ENCODE data around the gene RIMBP3C.
"Not testable (repeated sequence)": the region's sequence is repeated elsewhere in the genome, so short reads cannot be mapped to it uniquely, and the experiment has no call there.

RIMBP3C gene

DNA sequence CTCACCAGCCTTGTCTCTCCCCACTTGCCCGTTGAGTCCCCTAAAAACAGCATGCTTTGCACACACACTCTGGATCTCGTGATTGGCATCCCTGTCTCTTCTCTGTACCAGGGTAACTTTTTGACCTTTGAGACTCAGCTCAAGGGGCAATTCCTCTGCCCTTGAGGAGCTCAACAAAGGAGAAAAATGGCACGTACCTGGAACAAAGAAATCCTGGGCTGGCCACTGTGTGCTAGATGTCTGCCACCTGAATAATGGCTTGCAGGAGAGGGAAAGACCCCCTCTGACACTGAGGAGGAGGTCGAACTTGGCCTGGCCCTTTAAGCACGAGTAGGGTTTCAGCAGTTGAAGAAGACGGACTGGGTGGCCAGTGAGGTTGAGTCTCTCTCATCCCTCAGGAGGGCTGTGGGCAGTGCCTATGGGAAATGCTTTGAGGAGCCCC lies 22.1 kb upstream of the RIMBP3C start:
- DNase-seq (ENCODE audit: low read depth) = no peak

DNA sequence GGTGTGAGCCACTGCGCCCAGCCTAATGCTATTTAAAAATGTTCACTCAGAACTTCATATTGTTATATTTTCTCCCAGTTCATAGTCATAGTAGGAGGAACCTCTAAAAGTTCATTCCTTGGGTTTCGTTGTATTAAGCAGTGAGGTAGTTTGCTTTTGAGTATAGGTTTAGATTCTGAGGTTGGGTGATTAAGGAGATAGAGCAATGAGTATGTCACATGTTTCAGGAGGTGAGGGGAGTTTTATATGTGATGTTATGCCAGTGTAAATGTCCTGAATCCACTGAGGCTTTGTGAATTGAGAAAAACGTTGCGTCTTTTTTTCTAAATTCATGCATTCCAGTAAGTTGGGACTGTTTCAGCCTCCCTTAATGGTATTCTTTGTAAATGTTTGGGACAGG lies 20.4 kb upstream of the RIMBP3C start:
- DNase-seq (ENCODE audit: low read depth) = no peak

DNA sequence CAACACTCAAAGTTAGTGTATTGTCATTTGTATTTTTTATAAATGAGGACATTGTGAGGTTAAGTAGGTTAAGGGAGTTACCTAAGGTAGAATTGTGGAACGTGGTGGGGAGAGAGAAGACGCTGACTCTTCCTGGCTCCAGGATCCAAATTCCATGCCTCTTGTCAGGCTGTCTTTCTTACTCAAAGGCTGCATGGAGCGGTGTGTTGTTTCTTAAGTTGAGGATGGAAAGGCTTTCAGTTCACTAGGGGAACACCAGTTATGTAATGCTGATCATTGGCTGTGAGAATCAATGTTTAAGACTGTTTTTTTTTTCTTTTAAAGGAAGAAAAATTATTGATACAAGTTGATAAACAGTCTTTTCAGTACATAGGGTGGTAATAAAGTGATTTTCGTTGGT lies 19.1 kb upstream of the RIMBP3C start:
- DNase-seq (ENCODE audit: low read depth) = no peak

DNA sequence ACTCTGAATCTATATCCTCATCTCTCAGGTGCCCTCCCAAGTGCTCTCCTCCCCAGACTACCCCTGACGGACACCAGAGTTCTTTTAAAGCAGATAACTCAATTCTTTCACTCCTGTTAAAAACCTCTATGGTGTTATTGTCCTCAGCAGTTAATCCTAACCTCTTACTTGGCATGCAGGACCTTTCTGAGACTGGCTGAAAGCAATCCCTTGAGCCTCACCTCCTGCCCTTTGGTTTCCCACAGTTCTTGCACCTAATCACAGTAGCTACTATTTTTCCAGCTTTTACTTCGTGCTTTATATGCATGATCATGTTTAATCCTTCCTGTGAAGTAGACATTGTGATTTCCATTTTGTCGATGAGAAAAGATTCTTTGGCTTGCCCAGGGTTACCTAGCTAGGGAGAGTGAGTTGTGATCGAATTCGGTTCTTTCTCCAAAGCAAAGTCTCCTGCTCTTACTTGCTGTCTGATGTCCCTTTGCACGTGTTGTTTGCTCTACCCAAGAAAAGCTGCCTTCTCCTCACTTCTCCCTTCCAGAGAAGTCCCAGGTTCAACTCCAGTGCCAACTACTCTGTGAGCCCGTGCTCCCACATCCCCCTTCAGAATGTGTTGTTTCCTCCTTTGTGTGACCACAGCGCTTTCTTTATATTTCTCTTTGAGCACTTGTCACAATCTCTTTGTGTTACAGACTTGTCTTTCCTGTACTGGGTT lies 18.4 kb upstream of the RIMBP3C start:
- DNase-seq (ENCODE audit: low read depth) = no peak

DNA sequence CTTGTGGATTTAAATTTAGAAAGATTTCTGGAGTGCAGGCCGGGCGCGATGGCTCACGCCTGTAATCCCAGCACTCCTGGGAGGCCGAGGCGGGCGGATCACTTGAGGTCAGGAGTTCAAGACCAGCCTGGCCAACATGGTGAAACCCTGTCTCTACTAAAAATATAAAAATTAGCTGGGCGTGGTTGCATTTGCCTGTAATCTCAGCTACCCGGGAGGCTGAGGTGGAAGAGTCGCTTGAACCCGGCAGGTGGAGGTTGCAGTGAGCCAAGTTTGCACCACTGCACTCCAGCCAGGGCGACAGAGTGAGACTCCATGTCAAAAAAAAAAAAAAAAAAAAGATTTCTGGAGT lies 17.8 kb upstream of the RIMBP3C start:
- not testable (repeated sequence) for DNase-seq (ENCODE audit: low read depth)

DNA sequence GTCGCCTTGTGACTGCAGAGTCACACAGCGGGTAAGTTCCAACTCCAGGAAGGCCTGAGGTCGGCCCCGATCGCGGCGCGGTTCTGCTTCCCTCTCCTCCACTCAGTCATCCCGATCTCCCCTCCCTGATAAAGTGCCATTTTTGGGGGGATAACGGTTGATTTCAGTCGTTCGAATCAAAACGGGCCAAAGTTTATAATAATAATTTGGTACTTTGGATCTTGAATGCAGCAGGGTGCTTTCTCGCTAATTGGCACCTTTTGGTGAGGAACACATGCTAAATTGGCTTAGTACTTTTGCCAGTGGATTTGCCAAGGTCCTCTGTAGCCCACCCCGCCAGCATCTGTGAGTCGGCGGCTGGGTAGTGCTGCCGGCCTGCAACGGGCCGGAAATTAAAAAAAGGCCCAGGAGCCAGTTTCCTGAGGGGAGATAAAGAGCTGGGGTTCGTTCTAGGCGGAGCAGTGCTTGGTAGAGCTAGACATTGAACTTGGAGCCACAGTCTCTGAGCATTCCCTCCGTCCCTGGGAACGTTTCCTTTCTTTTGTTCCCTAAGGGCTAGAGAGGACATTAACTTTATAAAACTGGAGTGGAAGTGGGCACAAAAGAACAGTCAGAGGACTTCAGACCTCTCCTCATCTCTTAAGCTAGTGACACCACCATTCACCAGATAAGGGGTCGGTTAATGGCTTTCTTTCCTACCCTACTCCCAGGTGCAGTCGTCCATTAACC lies 17.2 kb upstream of the RIMBP3C start:
- no peak for DNase-seq (ENCODE audit: low read depth)

DNA sequence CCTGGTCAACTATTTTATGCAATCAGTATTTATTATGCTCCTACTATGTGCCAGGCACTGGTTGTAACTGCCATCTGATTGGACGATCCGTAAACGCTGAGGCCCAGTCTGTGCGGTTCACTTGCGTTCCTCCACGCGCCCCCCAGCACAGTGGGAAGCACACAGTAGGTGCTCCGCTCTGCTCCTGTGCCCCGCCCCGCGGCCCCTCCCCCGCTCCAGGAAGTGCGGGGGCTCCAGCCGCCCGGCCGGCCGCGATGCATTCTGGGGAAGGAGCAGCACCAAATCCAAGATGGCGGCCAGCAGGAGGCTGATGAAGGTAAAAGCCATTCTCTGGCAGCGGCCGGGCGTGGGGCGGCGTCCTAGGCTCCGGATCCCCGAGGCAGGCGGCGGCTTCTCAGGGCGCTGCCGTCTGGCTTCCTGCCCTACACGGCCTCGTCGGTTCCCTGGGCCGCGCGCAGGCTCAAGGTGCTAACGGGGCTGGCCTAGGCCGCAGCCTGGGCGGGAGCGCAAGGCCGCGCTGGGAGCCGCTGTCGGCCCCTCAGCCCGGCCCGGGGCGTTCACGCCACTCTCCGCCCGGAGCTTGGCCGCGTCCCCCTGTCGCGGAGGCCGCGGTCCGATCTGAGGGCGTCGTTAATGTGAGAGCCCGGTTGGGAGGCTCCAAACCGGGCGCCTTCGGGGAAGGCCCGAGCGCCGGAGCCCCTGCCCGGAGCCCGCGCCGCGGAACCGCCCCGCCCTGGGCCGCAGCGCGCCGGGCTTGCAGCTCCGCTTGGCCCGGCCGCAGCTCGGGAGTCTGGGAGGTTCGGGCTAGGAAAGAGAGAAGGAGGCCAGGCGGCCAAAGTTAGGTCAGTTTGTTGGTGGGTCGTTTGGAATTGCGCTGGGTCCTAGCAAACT lies 16.4 kb upstream of the RIMBP3C start, which contains the start of gene UBE2L3:
UBE2L3 (plus strand) TSS at position 259 of the 891 bp plus-strand sequence; CDS start at position 290, 31 bp downstream.
- no peak for DNase-seq (ENCODE audit: low read depth)

DNA sequence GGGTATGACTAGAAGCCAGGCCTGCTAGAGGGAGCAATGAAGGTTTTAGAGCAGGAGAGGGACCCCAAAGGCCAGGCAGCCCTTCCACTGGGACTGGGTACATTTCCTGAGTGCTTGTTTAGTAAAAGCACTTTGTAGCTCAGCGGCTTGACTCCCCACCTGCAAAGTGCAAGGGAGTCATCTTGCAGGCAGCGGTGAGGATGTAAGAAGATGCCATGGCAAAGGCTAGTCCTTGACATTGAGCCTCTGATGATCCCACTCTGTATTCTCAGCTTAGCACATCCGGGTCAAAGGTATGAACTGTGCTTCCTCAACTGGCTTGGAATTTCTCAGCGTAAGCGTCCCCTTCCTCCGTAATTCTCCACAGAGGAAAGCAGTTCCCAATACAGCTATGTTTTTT lies 13.2 kb upstream of the RIMBP3C start:
- no peak for DNase-seq (ENCODE audit: low read depth)

DNA sequence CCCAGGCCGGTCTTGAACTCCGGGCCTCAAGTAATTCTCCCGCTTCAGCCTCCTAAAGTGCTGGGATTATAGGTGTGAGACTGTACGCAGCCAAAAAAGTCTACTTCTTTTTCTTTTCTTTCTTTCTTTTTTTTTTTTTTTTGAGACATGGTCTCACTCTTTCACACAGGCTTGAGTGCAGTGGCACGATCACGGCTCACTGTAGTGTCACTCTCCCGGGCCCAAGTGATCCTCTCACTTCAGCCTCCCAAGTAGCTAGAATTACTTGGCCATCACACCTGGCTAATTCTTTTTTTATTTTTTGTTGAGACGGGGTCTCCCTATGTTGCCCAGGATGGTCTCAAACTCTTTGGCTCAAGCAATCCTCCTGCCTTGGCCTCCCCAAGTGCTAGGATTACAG lies 12.7 kb upstream of the RIMBP3C start:
- DNase-seq (ENCODE audit: low read depth) = no peak

DNA sequence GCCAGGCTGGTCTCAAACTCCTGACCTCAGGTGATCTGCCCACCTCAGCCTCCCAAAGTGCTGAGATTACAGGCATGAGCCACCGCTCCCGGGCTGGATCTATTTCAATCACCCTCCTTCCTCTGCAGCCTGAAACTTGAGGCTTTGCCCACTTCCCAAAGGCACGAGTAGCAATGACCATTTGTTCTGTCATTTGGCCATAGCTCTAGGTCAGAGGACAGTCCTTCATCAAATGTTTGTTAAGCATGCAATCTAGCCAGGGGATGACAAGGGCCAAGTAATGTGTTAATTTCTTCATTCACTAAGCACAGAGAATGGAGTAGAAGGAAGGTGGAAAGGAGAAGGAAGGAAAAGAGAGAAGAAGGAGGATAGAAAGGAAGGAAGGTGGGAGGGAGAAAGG lies 9.4 kb upstream of the RIMBP3C start:
- not testable (repeated sequence) for DNase-seq (ENCODE audit: low read depth)

DNA sequence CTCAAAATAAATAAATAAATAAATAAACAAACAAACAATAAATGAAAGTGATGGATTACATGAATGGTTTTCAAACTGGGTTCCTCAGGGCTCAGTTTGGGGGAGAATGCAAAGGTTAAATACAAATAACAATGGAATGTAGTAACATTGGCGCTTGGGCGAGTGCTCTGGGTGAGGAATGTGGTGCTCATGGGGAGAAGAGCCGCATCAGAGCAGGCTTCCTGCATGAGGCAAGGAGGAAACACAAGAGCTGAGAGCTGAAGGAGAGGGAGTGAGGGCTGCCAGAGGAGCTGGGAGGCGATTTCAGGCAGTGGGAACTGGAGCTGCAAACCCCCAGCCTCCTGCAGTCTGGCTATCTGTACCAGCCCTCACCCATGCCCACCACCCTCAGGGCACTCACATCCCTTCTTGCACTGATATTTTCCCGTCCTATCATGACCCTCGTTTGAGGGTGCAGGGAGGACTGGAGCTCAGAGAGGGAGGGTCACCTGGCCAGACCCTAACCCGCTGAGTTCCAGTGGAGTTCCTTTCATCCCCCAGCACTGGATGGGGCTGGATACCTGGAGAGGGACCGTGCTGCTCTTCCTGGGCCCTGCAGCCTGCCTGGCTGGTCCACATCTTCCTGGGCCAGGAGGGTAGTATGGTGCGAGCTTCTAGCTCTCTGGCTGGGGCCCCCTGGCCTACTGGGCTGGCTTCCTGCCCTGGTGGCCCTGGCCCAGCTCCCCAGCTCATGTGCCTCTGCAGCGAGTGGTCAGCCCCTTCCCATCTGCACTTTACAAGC lies 8.3 kb upstream of the RIMBP3C start:
- DNase-seq (ENCODE audit: low read depth) = not testable (repeated sequence)

DNA sequence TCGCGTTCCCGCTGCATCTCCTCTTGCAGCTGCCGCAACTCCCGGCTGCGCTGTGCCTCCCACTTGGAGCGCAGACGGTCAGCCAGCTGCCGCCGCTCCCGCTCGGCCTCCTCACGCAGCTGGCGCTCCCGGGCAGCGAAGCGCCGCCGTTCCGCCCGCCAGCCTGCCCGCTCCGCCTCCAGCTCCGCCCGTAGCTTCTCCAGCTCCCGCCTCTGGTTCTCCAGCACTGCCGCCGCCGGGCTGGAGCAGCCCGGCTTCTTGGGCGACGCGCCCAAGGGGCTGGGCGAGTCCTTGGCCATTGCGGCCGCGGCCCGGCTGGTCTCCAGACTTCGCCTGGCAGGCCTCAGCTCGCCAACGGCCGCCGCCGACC lies 598 bp downstream of the RIMBP3C start:
- DNase-seq (ENCODE audit: low read depth) = not testable (repeated sequence)

DNA sequence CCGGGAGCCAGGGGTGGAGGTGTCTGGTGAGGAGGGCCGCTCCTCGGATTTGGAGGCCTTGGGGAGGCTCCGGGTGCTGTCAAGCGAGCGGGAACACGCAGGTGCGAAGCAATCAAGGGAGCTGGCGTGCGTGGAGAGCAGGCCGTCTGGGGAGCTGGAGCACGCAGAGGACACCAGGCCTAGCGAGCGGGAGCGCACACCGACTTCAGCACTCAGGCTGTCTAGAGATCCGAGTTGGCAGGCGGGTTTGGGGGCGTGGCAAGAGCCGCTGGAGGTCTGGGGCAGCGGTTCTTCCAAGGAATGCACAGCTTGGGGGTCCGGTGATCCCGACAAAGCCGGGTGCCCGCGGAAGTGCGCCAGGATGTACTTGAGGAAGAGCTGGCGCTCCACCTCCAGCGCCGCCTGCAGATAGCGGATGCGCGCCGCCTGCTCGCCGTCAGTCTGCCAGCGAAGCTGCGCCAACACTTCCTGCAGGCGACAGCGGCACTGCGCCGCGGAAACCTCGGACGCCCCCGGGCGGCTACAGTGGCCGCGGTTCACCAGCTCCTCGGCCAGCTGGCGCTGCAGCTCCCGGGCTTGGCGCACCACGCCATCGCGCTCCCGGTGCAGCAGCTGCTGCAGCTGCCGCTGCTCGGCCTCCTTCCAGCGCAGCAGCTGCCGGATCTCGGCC lies 1.1 kb downstream of the RIMBP3C start:
- not testable (repeated sequence) for DNase-seq (ENCODE audit: low read depth)

DNA sequence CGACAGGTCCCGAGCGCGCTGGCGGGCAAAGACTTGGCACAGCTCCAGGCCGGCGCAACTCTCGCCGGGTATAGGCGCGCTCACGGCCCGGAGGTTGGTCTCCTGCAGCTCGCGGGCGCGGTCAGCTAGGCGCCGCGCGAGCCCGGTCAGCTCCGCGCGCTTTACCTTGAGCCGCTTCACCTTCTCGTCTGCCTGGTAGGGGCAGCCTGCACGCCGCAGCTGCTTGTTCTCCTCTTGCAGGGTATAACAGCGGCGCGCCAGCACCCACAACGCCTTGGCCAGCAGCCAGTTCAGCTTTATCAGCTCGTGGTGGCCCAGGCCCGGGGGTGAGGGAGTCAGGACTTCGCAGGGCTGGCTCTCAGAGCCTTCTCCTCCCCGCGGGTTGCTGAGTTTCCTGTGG lies 1.7 kb downstream of the RIMBP3C start:
- DNase-seq (ENCODE audit: low read depth) = not testable (repeated sequence)

DNA sequence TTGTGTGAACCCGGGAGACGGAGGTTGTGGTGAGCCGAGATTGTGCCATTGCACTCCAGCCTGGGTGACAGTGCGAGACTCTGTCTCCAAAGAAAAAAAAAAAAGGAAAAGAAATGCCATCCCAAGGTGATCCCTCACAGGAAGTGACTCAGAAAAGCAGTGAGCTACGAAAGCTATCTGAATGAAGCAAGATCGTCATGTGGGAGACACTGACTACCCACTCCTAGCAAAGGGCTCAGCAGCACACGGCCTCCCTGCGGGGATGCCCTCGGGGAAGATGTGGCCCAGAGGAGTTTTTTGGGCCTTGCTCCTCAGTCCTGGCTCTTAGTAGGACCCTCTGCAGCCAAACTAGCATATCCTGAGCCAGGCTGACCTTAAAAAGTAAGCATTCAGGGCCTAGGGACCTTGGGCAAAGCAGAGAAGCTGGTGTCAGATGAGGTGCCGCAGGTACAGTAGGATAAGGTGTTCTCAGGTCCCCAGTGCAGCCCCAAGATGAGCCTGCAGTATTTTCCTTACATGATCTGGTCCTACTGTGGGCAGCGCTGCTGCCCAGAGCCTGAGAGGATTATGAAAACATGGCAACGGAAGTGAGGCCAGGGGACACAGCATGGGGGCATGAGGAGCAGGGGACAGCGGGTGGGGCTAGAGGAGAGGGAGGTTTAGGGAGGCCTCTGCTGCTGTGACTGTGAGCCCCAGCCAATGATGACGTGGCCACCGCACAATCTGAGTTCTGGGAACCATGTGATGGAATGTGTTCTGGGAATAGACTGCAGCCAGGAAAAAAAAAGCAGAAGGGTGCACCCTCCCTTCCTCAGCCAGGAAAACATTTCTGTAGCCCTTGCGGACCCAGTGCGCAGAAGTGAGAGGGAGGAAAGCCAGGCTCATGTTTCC lies 6.6 kb downstream of the RIMBP3C start:
- not testable (repeated sequence) for DNase-seq (ENCODE audit: low read depth)

DNA sequence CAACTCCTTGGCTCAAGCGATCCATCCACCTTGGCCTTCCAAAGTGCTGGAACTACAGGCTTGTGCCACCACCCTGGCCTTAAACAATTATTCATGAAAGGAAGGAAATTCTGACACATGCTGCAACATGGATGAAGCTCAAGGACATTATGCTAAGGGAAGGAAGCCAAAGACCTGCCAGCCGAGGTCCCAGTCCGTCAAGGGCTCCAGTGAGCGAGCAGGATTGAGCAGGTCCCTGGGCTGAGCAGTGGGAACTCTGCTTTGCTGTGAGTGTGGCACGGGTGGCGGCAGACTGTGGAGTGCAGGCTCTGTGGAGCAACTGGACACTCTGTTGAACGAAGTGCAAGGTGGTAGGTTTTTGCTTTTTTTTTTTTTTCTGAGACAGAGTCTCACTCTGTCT lies 11.4 kb downstream of the RIMBP3C start:
- not testable (repeated sequence) for DNase-seq (ENCODE audit: low read depth)

DNA sequence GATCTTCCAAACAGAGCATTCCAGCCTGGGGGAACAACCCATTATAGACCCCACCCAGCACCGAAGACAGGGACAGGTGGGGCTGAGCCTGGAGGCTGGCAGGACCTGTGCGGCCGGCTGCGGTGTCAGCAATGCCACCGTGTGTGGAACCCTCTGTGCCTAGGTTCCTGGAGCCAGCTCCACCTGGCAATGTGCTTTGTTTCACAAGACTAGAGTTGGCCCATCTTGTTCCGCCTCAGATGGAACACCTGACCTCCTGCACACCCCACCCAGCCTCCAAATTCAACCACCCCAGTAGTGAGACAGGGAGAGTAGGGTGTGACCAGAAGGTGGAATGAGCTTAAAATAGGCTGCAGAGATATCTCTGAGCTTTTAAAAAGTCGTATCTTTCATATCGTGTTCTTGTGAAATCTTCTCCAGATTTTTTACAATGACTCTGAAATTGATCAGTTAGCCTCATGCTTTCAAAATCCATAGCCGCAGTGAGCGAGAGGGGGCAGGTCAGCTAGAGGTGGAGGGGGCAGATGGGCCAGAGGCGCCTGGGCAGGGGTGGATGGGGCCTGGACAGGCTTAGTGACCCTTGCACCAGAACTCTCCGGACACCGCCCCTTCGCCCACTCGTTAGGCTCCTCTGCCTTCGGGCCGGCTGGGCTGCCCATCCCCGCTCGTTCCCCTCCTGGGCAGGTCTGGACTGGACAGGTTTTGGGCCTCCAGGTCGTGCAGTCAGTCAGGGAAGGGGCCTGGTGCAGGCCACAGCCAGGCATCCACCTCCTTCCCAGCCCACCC lies 18.2 kb downstream of the RIMBP3C start:
- not testable (repeated sequence) for DNase-seq (ENCODE audit: low read depth)

DNA sequence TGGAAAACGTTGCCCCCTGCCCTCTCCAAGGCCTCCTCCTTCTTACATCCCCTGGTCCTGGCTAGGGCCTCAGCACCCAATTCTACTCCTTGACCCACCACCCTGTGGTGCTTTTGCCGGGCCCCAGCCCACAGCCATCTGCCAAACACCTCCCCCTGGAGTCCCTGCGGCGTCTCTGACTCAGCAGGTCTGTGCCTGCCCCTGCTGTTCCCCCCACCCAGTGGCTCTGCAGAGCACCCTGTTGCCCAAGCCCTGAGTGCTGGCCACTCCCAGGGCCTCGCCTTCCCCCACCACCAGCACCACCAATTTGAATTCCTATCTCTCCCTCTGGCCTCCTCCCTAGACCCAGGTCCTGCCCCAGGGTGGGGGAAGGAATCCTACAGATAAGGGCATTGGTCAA lies 19.7 kb downstream of the RIMBP3C start:
- DNase-seq (ENCODE audit: low read depth) = not testable (repeated sequence)

Measured in GM04503 (cell line).